ENCODE results near the gene TECRL.

The TECRL gene

GRCh38 chr4:64409300-64409699, at the start of gene TECRL:
Gene TECRL (minus strand): TSS chr4:64409450. CDS start chr4:64409351, 99 bp downstream.
- DNase-seq: no peak

GRCh38 chr4:64432674-64433073, 23.4 kb upstream of the TECRL start:
- DNase-seq: no peak

GRCh38 chr4:64430933-64431332, 21.7 kb upstream of the TECRL start:
- no peak for DNase-seq

GRCh38 chr4:64417974-64418373, 8.7 kb upstream of the TECRL start:
- DNase-seq: peak; percentile 39

- no peak for DNase-seq
Measured at GRCh38 chr4:64407000-64407399, 2.2 kb downstream of the TECRL start.

- no peak for DNase-seq
Measured at GRCh38 chr4:64405761-64406160, 3.5 kb downstream of the TECRL start.

GRCh38 chr4:64402684-64403083, 6.6 kb downstream of the TECRL start:
- DNase-seq: no peak

GRCh38 chr4:64399313-64400109, 9.7 kb downstream of the TECRL start:
- DNase-seq: no peak

GRCh38 chr4:64394469-64394868, 14.8 kb downstream of the TECRL start:
- no peak for DNase-seq

GRCh38 chr4:64388252-64388651, 21.0 kb downstream of the TECRL start:
- no peak for DNase-seq

- DNase-seq: no peak
Measured at GRCh38 chr4:64385220-64385619, 24.0 kb downstream of the TECRL start.

GRCh38 chr4:64384237-64385203, 24.7 kb downstream of the TECRL start:
- no peak for DNase-seq

GRCh38 chr4:64368741-64369140, 40.5 kb downstream of the TECRL start:
- DNase-seq: no peak

GRCh38 chr4:64361399-64361740, 47.9 kb downstream of the TECRL start:
- no peak for DNase-seq

GRCh38 chr4:64360664-64361398, 48.4 kb downstream of the TECRL start:
- DNase-seq: no peak

GRCh38 chr4:64359489-64359888, 49.8 kb downstream of the TECRL start:
- DNase-seq: no peak

- no peak for DNase-seq
Measured at GRCh38 chr4:64353904-64354303, 55.3 kb downstream of the TECRL start.

GRCh38 chr4:64341711-64342110, 67.5 kb downstream of the TECRL start:
- DNase-seq: peak; percentile 88

GRCh38 chr4:64340218-64341110, 68.8 kb downstream of the TECRL start:
- DNase-seq: no peak

GRCh38 chr4:64334964-64335363, 74.3 kb downstream of the TECRL start:
- no peak for DNase-seq

- DNase-seq: no peak
Measured at GRCh38 chr4:64330143-64330542, 79.1 kb downstream of the TECRL start.

- no peak for DNase-seq
Measured at GRCh38 chr4:64327237-64327636, 82.0 kb downstream of the TECRL start.
